GM12892 (cell line): ENCODE data around the gene FNDC5.

Experiments
- POLR2A ChIP-seq: IDR thresholded peaks from 2 replicates; pipeline ENCODE4 v1.6.1; 2011; ENCODE audit warnings: low read depth, low read length, control low read depth
- POLR2AphosphoS5 ChIP-seq: IDR thresholded peaks from 2 replicates; pipeline ENCODE4 v1.6.1; 2011; ENCODE audit warnings: low read depth, low read length, control low read depth

DNA sequence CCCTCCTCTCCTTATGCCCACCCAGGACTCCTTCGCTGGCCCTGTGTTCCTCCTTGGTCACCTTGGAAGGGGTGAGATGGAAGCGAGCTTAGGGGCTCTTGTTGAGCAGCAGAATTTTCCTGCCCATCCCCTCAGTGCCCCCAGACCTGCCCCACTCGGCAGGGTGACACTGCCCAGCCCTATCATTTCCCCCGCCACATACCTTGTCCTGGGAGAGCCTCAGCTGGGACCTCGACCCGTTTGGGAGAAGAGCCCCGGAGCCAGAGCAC, 1.4 kb upstream of the FNDC5 start:
- TF ChIP-seq POLR2A (no peak), POLR2AphosphoS5 (no peak)
